CD4-positive, alpha-beta T cell treated with Interleukin-4 for 4 hours (primary cell): Measurements from ENCODE around the gene CDC42BPA.

Experiments
- DNase-seq: peaks from one replicate; pipeline ENCODE4 v3.0.0-alpha.2; 2020

The CDC42BPA gene

GRCh38 chr1:226987179-226987536 lies 331.1 kb downstream of the CDC42BPA start:
- DNase-seq, result no peak

GRCh38 chr1:226986496-226987178 lies 331.7 kb downstream of the CDC42BPA start:
- no peak for DNase-seq

- DNase-seq, result no peak
These were observed 332.3 kb downstream of the CDC42BPA start for GRCh38 chr1:226985839-226986463.

- DNase-seq, result no peak
These were observed 333.0 kb downstream of the CDC42BPA start for GRCh38 chr1:226985239-226985838.

GRCh38 chr1:226984521-226985238 lies 333.6 kb downstream of the CDC42BPA start:
- DNase-seq, result no peak

- DNase-seq, result no peak
These were observed 334.3 kb downstream of the CDC42BPA start for GRCh38 chr1:226983992-226984364.

- DNase-seq, result no peak
These were observed 334.9 kb downstream of the CDC42BPA start for GRCh38 chr1:226983247-226983991.

- DNase-seq, result no peak
These were observed 335.7 kb downstream of the CDC42BPA start for GRCh38 chr1:226982451-226983177.

GRCh38 chr1:226981838-226982237 lies 336.5 kb downstream of the CDC42BPA start:
- no peak for DNase-seq

GRCh38 chr1:226981386-226981817 lies 336.9 kb downstream of the CDC42BPA start:
- no peak for DNase-seq

GRCh38 chr1:226980565-226981385 lies 337.5 kb downstream of the CDC42BPA start:
- no peak for DNase-seq

GRCh38 chr1:226980122-226980560 lies 338.2 kb downstream of the CDC42BPA start:
- DNase-seq, result no peak

- no peak for DNase-seq
These were observed 338.7 kb downstream of the CDC42BPA start for GRCh38 chr1:226979517-226980121.

- DNase-seq, result no peak
These were observed 339.2 kb downstream of the CDC42BPA start for GRCh38 chr1:226979115-226979516.

GRCh38 chr1:226978432-226979114 lies 339.7 kb downstream of the CDC42BPA start:
- no peak for DNase-seq

- DNase-seq, result no peak
These were observed 340.5 kb downstream of the CDC42BPA start for GRCh38 chr1:226977643-226978431.

- no peak for DNase-seq
These were observed 341.2 kb downstream of the CDC42BPA start for GRCh38 chr1:226976978-226977642.

GRCh38 chr1:226976276-226976977 lies 341.9 kb downstream of the CDC42BPA start:
- DNase-seq, result no peak
